Subcutaneous abdominal adipose tissue (tissue), 5 donors: ENCODE results near the gene ECHS1.
A peak's percentile ranks its signal among the peaks of the same experiment; 100 is the strongest.

ENCODE experiments used
- H3K27ac ChIP-seq: one replicate; pipeline ENCODE4 v1.7.0; 2013; ENCODE audit warnings: low read depth, mild to moderate bottlenecking, inconsistent platforms, low read length, moderate library complexity
- H3K27me3 ChIP-seq, 5 donors: one replicate each; pipeline ENCODE4 v1.7.0; 2013; ENCODE audit warnings: low read length in 5 of 5, inconsistent platforms in 1 of 5; ENCODE audit not compliant: control insufficient read depth in 5 of 5, insufficient read depth in 4 of 5
- H3K36me3 ChIP-seq, 5 donors: one replicate each; pipeline ENCODE4 v1.7.0; 2013; ENCODE audit warnings: low read length in 5 of 5; ENCODE audit not compliant: control insufficient read depth in 5 of 5, insufficient read depth in 5 of 5
- H3K4me1 ChIP-seq, 5 donors: one replicate each; pipeline ENCODE4 v1.7.0; 2013; ENCODE audit warnings: low read length in 5 of 5, mild to moderate bottlenecking in 3 of 5, moderate library complexity in 1 of 5; ENCODE audit not compliant: control insufficient read depth in 5 of 5, insufficient read depth in 5 of 5
- H3K4me3 ChIP-seq, 5 donors: one replicate each; pipeline ENCODE4 v1.7.0; 2013; ENCODE audit warnings: low read length in 5 of 5, low read depth in 1 of 5
- H3K9ac ChIP-seq, 5 donors: one replicate each; pipeline ENCODE4 v1.7.0; 2013; ENCODE audit warnings: low read length in 5 of 5, mild to moderate bottlenecking in 4 of 5, moderate library complexity in 3 of 5
- H3K9me3 ChIP-seq, 5 donors: one replicate each; pipeline ENCODE4 v1.7.0; 2013; ENCODE audit warnings: low read length in 5 of 5; ENCODE audit not compliant: control insufficient read depth in 5 of 5
- donor health status: healthy.
- donor health status: healthy.
- donor health status: healthy.
- donor health status: healthy.
- donor health status: healthy.

The ECHS1 gene

DNA sequence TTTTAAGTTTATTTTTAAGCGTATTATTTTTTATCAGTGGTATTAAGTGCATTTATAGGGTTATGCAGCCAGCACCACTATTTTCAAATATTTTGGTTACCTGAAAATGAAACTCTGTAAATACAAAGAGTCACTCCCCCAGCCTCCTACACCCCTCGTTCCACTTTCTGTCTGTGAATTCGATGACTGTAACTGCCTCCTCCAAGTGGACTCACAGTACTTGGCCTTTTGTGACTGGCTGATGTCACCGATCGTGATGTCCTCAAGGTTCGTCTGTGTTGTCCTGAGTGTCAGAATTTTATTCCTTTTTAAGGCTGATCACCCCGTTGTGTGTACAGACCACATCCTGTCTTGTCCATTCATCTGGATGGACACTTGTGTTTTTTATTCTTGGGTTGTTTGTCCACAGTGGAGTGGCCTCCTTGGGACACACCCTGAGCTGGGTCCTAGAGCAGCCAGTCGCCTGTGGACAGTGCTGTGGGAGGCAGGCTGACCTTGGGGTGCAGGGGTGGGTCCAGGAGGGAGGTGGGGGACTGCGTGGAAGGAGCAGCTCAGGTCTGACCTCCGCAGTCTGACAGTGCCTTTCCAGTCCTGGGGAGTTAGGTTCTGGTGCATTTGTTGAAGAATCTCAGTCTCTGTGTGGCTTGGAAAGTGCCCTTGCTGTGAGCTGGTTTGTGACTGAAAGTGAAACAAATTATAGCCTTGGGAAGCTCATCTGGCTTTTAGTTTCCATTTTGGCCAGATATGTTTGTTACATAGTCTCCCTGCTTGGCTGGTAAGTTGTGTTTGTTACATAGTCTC lies 27.7 kb upstream of the ECHS1 start:
- H3K36me3 ChIP-seq = peaks cover 13 to 78% (median 72%) of the 10 kb centered on the region in 5 donors
- no peak overlapping the region for H3K27ac ChIP-seq
- peak overlapping the region in 1 of 5 donors; percentile 2 for H3K9ac ChIP-seq
- H3K9me3 ChIP-seq = no peaks in the 10 kb centered on the region
- H3K4me3 ChIP-seq = no peak overlapping the region
- H3K4me1 ChIP-seq = peaks cover 0 to 3% (median 0%) of the 10 kb centered on the region in 5 donors
- no peaks in the 10 kb centered on the region for H3K27me3 ChIP-seq

DNA sequence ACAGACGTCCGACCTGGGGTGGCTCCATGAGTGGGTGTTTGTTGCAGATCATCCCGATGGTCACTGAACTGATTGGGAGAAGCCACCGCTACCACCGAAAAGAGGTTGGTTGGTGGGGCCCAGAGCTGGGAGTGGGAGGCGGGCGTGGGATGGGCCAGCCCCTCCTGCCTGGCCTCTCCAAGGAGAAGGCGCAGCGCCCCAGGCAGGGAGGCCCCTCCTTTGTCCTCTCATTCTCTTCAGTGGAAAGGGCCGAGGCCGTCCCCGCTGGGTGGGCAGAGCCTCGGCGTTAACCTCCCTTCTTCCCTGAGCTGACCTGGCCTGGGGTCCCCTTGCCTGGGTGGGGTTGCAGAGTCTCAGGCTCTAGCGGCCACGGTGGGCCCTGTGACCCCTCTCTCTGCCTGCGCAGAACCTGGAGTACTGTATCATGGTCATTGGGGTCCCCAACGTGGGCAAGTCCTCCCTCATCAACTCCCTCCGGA lies 26.0 kb upstream of the ECHS1 start:
- Histone ChIP-seq H3K9me3 (no peaks in the 10 kb centered on the region), H3K27me3 (no peaks in the 10 kb centered on the region), H3K27ac (no peak overlapping the region), H3K9ac (no peak overlapping the region), H3K4me1 (peaks cover 0 to 14% (median 13%) of the 10 kb centered on the region in 5 donors), H3K36me3 (peaks cover 0 to 67% (median 63%) of the 10 kb centered on the region in 5 donors), H3K4me3 (no peak overlapping the region)

DNA sequence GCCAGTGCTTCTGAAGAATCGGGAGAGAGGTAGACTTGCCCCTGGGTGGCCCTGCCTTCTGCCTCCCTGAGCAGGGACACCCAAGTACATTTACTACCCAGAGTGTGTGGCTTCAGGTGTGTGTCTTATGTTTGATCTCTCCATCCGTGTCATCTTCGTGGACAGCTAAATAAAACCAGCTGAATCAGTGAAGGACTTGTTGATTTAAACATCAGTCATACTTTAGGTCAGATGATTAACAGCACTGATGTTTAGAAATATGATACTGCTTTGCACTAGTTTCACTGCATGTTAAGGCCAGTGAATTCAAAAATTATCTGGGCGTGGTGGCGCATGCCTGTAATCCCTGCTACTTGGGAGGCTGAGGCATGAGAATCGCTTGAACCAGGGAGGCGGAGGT lies 24.8 kb upstream of the ECHS1 start:
- no peaks in the 10 kb centered on the region for H3K27me3 ChIP-seq
- H3K36me3 ChIP-seq = peaks cover 0 to 59% (median 54%) of the 10 kb centered on the region in 5 donors

DNA sequence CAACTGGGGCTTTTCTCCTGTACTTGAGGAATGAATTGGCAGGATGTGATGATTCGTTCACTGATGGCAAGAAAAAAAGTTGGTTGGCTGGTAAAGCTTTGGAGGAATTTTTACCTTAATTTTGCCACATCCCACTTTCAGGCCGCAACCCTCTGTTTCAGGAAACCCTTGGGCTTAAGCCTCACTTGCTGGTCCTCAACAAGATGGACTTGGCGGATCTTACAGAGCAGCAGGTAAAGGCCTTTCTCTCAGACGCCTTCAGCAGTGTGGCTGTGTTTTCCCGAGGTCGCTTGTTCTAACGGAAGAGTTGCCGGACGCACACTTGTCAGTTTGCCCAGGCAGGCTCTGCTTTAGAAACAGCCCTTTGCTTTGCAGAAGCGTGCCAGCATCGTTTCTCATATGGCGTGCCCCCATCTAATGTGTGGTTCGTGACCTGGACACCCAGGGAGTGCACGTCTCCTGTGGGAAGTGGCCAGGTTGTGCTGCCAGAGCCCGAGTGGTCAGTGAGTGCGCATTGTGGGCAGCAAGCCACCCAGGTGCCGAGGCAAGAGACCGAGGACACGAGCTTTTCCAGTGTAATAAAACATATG lies 23.0 kb upstream of the ECHS1 start:
- Histone ChIP-seq H3K4me3 (no peak overlapping the region), H3K36me3 (peaks cover 0 to 48% (median 42%) of the 10 kb centered on the region in 5 donors), H3K27me3 (no peaks in the 10 kb centered on the region), H3K9me3 (no peaks in the 10 kb centered on the region), H3K27ac (no peak overlapping the region), H3K9ac (no peak overlapping the region), H3K4me1 (peaks cover 0 to 21% (median 13%) of the 10 kb centered on the region in 5 donors)

More for the DNA sequence above, 24.8 kb upstream of the ECHS1 start:
- H3K27ac ChIP-seq = no peak overlapping the region
- H3K4me1 ChIP-seq = peaks cover 0 to 21% (median 13%) of the 10 kb centered on the region in 5 donors
- H3K9ac ChIP-seq = no peak overlapping the region
- no peak overlapping the region for H3K4me3 ChIP-seq
- no peaks in the 10 kb centered on the region for H3K9me3 ChIP-seq

DNA sequence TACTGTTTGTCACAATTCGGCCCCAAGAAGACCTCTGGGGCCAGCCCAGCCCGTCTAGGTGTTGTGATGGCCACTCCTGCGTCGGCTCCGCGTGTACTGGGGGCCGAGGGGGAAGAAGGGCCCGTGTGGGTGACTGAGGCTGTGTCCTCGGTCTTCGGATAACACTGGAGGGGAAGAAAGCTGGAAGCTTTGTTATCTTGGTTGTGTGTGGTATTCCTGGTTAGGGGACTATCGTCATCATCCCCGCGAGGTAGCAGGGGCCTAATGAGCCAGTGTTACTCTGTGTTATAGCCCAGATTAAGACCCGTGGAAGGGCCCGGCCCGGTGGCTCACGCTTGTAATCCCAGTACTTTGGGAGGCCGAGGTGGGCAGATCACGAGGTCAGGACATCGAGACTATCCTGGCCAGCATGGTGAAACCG lies 21.7 kb upstream of the ECHS1 start:
- Histone ChIP-seq H3K9me3 (no peaks in the 10 kb centered on the region), H3K9ac (peak overlapping the region; percentile 88 to 97 (median 91)), H3K4me1 (peaks cover 0 to 26% (median 13%) of the 10 kb centered on the region in 5 donors), H3K27me3 (no peaks in the 10 kb centered on the region), H3K4me3 (peak overlapping the region; percentile 82 to 91 (median 85)), H3K36me3 (peaks cover 0 to 40% (median 34%) of the 10 kb centered on the region in 5 donors), H3K27ac (peak overlapping the region; percentile 78)

DNA sequence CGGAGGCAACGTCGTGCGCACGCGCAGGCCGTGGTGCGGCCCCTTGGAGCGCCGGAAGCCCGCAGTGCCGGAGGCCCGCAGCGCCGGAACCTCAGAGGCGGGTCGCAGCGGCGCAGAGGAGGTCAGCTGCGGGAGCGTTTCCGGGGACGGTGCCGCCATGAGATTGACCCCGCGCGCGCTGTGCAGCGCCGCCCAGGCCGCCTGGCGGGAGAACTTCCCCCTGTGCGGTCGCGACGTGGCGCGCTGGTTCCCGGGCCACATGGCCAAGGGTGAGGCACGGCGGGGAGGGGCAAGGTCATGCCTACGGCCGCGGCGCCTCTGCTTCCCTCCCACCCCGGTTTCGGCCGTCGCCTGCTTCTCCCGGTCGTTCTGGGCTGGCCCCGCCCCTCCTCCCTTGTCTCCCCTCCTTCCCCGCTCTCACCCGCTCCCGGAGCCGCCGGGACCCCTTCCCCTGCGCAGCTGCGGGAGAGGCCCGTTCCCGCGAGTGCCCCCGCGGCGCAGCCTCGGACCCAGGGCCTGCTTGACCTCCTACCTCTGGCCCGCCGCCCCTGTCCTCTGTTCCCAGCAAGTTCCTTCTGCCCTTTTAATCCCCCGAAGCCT lies 21.0 kb upstream of the ECHS1 start, which contains the start of gene MTG1:
MTG1 (plus strand) TSS at position 94 of the 600 bp plus-strand sequence; CDS start at position 158, 64 bp downstream.
- H3K4me1 ChIP-seq = peaks cover 0 to 32% (median 13%) of the 10 kb centered on the region in 5 donors
- H3K27me3 ChIP-seq = no peaks in the 10 kb centered on the region
- H3K9ac ChIP-seq = peak within 1 kb of the TSS; percentile 88 to 97 (median 91)
- peak within 1 kb of the TSS; percentile 78 for H3K27ac ChIP-seq
- H3K9me3 ChIP-seq = no peaks in the 10 kb centered on the region
- H3K4me3 ChIP-seq = peak within 1 kb of the TSS; percentile 82 to 91 (median 85)
- H3K36me3 ChIP-seq = peaks cover 0 to 37% (median 30%) of the 10 kb centered on the region in 5 donors

DNA sequence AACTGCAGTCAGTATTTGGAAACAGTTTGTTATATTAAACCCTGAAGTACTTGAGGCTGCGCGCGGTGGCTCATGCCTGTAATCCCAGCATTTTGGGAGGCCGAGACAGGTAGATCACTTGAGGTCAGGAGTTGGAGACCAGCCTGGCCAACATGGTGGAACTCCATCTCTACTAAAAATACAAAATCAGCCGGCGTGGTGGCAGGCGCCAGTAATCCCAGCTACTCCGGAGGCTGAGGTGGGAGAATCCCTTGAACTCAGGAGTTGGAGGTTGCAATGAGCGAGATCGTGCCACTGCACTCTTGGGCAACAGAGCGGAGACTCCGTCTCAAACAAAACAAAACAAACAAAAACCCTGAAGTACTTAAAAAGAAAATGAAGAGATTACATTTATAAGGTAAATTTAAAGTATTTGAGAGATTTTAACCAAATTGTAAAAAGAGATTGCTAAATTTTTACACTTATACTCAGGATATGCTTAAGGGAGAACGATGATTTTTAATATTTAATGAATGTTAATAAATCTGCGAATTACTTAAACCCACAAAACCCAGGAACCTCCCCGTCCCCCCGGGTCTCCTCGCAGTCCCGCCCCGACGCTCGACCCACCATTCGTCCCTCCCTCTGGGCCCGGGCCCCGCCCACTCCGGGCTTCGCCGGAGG lies 20.4 kb upstream of the ECHS1 start:
- Histone ChIP-seq H3K36me3 (peaks cover 0 to 34% (median 24%) of the 10 kb centered on the region in 5 donors), H3K9ac (peak overlapping the region in 3 of 5 donors; percentile 41 to 91 (median 68)), H3K9me3 (no peaks in the 10 kb centered on the region), H3K4me3 (peak overlapping the region in 4 of 5 donors; percentile 84 to 91 (median 86)), H3K27ac (no peak overlapping the region), H3K27me3 (no peaks in the 10 kb centered on the region), H3K4me1 (peaks cover 0 to 37% (median 13%) of the 10 kb centered on the region in 5 donors)

DNA sequence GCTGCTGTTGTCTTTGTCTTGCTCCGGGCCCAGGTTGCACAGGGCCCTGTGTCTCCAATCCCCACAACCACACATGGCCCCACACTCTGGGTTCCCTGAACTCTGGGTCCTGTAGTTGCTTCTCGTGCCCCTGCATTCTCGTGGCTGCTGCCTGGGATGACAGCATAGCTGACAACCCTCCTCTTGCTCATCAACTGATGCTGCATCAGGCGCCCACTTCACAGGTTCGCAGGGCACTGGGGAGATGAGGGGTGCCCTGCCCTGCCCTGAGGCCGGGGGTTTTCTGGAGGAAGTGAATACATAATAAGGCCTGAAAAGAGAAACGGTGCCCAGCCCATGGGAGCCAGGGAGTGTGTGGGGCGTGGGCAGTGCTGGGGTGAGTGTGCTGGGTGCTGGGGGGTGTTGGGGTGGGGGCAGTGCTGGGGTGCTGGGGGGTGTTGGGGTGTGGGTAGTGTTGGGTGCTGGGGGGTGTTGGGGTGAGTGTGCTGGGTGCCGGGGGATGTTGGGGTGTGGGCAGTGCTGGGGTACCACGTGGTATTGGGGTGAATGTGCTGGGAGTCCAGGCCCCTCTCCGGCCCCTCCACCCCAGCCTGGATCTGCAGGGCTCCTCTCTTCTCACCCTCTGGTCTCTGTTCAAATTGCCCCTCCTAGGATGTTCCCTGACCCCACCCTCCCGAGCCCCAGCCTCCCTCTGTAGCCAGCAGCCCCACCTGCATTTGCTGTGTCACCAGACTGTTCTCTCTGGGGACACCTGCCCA lies 18.8 kb upstream of the ECHS1 start:
- Histone ChIP-seq H3K27ac (no peak overlapping the region), H3K9me3 (no peaks in the 10 kb centered on the region), H3K9ac (no peak overlapping the region), H3K36me3 (peaks cover 0 to 28% (median 15%) of the 10 kb centered on the region in 5 donors), H3K4me3 (no peak overlapping the region), H3K27me3 (no peaks in the 10 kb centered on the region), H3K4me1 (peaks cover 0 to 37% (median 13%) of the 10 kb centered on the region in 5 donors)

DNA sequence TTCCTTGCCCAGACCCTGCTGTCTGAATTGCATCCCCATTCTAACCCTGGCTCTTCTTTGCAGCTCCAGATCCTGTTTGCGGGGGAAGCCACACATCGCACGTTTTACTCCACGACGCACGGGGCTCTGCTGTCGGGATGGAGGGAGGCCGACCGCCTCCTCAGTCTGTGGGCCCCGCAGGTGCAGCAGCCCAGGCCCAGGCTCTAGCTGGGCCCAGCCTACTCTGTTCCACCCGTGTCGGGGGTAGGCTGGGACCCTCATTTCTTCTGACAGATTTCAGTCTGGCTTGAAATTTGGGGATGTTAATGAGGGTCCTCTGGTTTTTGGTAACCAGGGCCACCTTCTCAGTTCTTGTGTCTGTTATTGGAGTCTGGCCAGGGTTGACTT lies 18.1 kb upstream of the ECHS1 start:
- peaks cover 0 to 26% (median 9%) of the 10 kb centered on the region in 5 donors for H3K36me3 ChIP-seq
- H3K9ac ChIP-seq = peak overlapping the region in 1 of 5 donors; percentile 35
- no peaks in the 10 kb centered on the region for H3K27me3 ChIP-seq
- H3K4me1 ChIP-seq = peaks cover 0 to 37% (median 13%) of the 10 kb centered on the region in 5 donors
- no peak overlapping the region for H3K4me3 ChIP-seq
- no peaks in the 10 kb centered on the region for H3K9me3 ChIP-seq
- no peak overlapping the region for H3K27ac ChIP-seq
